H1 (cell line): ENCODE measurements around the gene ARHGAP21. TPM values are rescaled to one million over a fixed set of nuclear protein-coding genes. Genes with fewer than 3 reads are reported as not detected.

Experiments used
- ATF2 ChIP-seq: IDR thresholded peaks from 2 replicates; pipeline ENCODE4 v1.6.1; 2012; ENCODE audit warnings: low read length, inconsistent platforms
- POLR2AphosphoS5 ChIP-seq: IDR thresholded peaks from 2 replicates; pipeline ENCODE4 v1.6.1; 2011; ENCODE audit warnings: low read depth, low read length
- polyA plus RNA-seq, 7 experiments: library from polyadenylated mRNA; depleted of rRNA in 3 of 7; stranded (reverse) in 5 of 7; unstranded in 2 of 7; fragments of >200 nt in 5 of 7; fragments of 200-250 nt in 2 of 7; gene quantifications; 1 replicate in 5 of 7; 2 replicates in 1 of 7; 4 replicates in 1 of 7; pipeline versions ENCODE4 v1.2.1 to v1.2.3, GENCODE V29; 2011 to 2013; ENCODE audit warnings: missing spikeins in 2 of 7, mixed read lengths in 2 of 7
- total RNA-seq: library from RNA; stranded (reverse); fragmentation: NEBNext Ultra II Directional; extraction: Animal tissue kit (Norgen Biotek cat#: 25700); gene quantifications from 2 replicates; pipeline ENCODE4 v1.2.1, GENCODE V29; 2021

Gene ARHGAP21
- total and polyA plus RNA-seq, 2 of the 8 experiments (the other 6 are each of a cell fraction or from before 2014, with no cell fraction given) = 14.4 to 35.3 TPM

GRCh38 chr10:24616536-24616935 is 107.2 kb downstream of the ARHGAP21 start (continued):
- TF ChIP-seq POLR2AphosphoS5 (no peak), ATF2 (no peak)
